Left renal pelvis (tissue), 4 donors: ENCODE data around the gene PSG5. TPM values are rescaled to one million over a fixed set of nuclear protein-coding genes. Genes with fewer than 3 reads are reported as not detected.

Experiments used
- polyA plus RNA-seq, 4 donors: library from polyadenylated mRNA; unstranded; fragments of 120-200 nt; gene quantifications; one replicate each; pipeline ENCODE4 v1.2.1, GENCODE V29; 2013; ENCODE audit not compliant: insufficient read length in 4 of 4

Gene PSG5
- polyA plus RNA-seq, 4 donors: 0.27 TPM; not detected in 3

Other genes starting within 250 kb of the PSG5 start
- gene PSG7, start 249.3 kb downstream of the PSG5 start, polyA plus RNA-seq: not detected
- gene PSG11, start 160.1 kb downstream of the PSG5 start, polyA plus RNA-seq: under 1 TPM in 1 of 4 donors, not detected in 3; 0.20 TPM
- gene PSG2, start 103.8 kb downstream of the PSG5 start, polyA plus RNA-seq: under 1 TPM in 1 of 4 donors, not detected in 3; 0.23 TPM
- gene PSG4, start 19.1 kb upstream of the PSG5 start, polyA plus RNA-seq: under 1 TPM in 1 of 4 donors, not detected in 3; 0.27 TPM
- gene PSG9, start 83.0 kb upstream of the PSG5 start, polyA plus RNA-seq: under 1 TPM in 1 of 4 donors, not detected in 3; 0.16 TPM
- gene CD177, start 167.2 kb upstream of the PSG5 start, polyA plus RNA-seq: under 1 TPM in 3 of 4 donors, not detected in 1; 0.40 to 0.66 (median 0.46) TPM
- gene TEX101, start 228.4 kb upstream of the PSG5 start, polyA plus RNA-seq: under 1 TPM in 1 of 4 donors, not detected in 3; 0.11 TPM